ENCODE data around the gene GARRE1.

GARRE1 gene

GRCh38 chr19:34274284-34274826 is 20.0 kb downstream of the GARRE1 start:
- no peak overlapping the region for H2AFZ ChIP-seq (ENCODE audit: low read depth, low read length)
- no peak for ATAC-seq (ENCODE audit: insufficient read depth, low read depth)

GRCh38 chr19:34274827-34275625 is 20.7 kb downstream of the GARRE1 start:
- Histone ChIP-seq H3K9ac (ENCODE audit: low read depth, low read length) (no peak overlapping the region), H4K20me1 (ENCODE audit: insufficient read depth, low read length) (peaks cover 16% of the 10 kb centered on the region), H3K27me3 (ENCODE audit: insufficient read depth, low read length, poor library complexity) (no peaks in the 10 kb centered on the region), H3K4me3 (ENCODE audit: low read depth in 1 of 2, low read length in 2 of 2) (no peak overlapping the region), H3K4me1 (ENCODE audit: insufficient read depth, low read length) (peaks cover 5% of the 10 kb centered on the region), H3K36me3 (ENCODE audit: insufficient read depth, low read length) (no peaks in the 10 kb centered on the region), H2AFZ (ENCODE audit: low read depth, low read length) (no peak overlapping the region), H3K9me3 (ENCODE audit: insufficient read depth, low read length, severe bottlenecking) (no peaks in the 10 kb centered on the region), H3K27ac (ENCODE audit: low read length) (no peak overlapping the region), H3K79me2 (ENCODE audit: insufficient read depth, low read length) (peaks cover 2% of the 10 kb centered on the region; the same call in 1 of the 2 replicates), H3K4me2 (ENCODE audit: insufficient read depth, low read length) (no peak overlapping the region)
- no peak for TF ChIP-seq EZH2 (IDR thresholded peaks at IDR 0.05; ENCODE audit: borderline replicate concordance, low read depth, low read length, severe bottlenecking)
- no peak for TF ChIP-seq CTCF (IDR thresholded peaks at IDR 0.05; ENCODE audit: borderline replicate concordance, extremely low read depth, low read length, poor library complexity, severe bottlenecking)
- ATAC-seq (ENCODE audit: insufficient read depth, low read depth) (no peak), DNase-seq (no peak)

More at GRCh38 chr19:34274284-34274826, 20.0 kb downstream of the GARRE1 start:
- peaks cover 2% of the 10 kb centered on the region; the same call in 1 of the 2 replicates for H3K79me2 ChIP-seq (ENCODE audit: insufficient read depth, low read length)
- H4K20me1 ChIP-seq (ENCODE audit: insufficient read depth, low read length): peaks cover 21% of the 10 kb centered on the region
- TF ChIP-seq EZH2 (IDR thresholded peaks at IDR 0.05; ENCODE audit: borderline replicate concordance, low read depth, low read length, severe bottlenecking) (no peak), CTCF (IDR thresholded peaks at IDR 0.05; ENCODE audit: borderline replicate concordance, extremely low read depth, low read length, poor library complexity, severe bottlenecking) (no peak)
- no peak overlapping the region for H3K9ac ChIP-seq (ENCODE audit: low read depth, low read length)
- H3K4me2 ChIP-seq (ENCODE audit: insufficient read depth, low read length): no peak overlapping the region
- H3K27me3 ChIP-seq (ENCODE audit: insufficient read depth, low read length, poor library complexity): no peaks in the 10 kb centered on the region
- H3K4me3 ChIP-seq (ENCODE audit: low read depth in 1 of 2, low read length in 2 of 2): no peak overlapping the region
- peaks cover 10% of the 10 kb centered on the region for H3K4me1 ChIP-seq (ENCODE audit: insufficient read depth, low read length)
- H3K36me3 ChIP-seq (ENCODE audit: insufficient read depth, low read length): no peaks in the 10 kb centered on the region
- DNase-seq: no peak
- no peaks in the 10 kb centered on the region for H3K9me3 ChIP-seq (ENCODE audit: insufficient read depth, low read length, severe bottlenecking)
- H3K27ac ChIP-seq (ENCODE audit: low read length): no peak overlapping the region

GRCh38 chr19:34275705-34276104 is 21.4 kb downstream of the GARRE1 start:
- Histone ChIP-seq H3K4me3 (ENCODE audit: low read depth in 1 of 2, low read length in 2 of 2) (no peak overlapping the region), H3K27me3 (ENCODE audit: insufficient read depth, low read length, poor library complexity) (no peaks in the 10 kb centered on the region), H4K20me1 (ENCODE audit: insufficient read depth, low read length) (peaks cover 11% of the 10 kb centered on the region; the same call in 1 of the 2 replicates), H3K79me2 (ENCODE audit: insufficient read depth, low read length) (no peaks in the 10 kb centered on the region), H3K36me3 (ENCODE audit: insufficient read depth, low read length) (no peaks in the 10 kb centered on the region), H3K9ac (ENCODE audit: low read depth, low read length) (no peak overlapping the region), H2AFZ (ENCODE audit: low read depth, low read length) (no peak overlapping the region), H3K27ac (ENCODE audit: low read length) (no peak overlapping the region), H3K9me3 (ENCODE audit: insufficient read depth, low read length, severe bottlenecking) (no peaks in the 10 kb centered on the region), H3K4me1 (ENCODE audit: insufficient read depth, low read length) (no peaks in the 10 kb centered on the region), H3K4me2 (ENCODE audit: insufficient read depth, low read length) (no peak overlapping the region)
- ATAC-seq (ENCODE audit: insufficient read depth, low read depth) (no peak), DNase-seq (no peak)
- no peak for TF ChIP-seq CTCF (IDR thresholded peaks at IDR 0.05; ENCODE audit: borderline replicate concordance, extremely low read depth, low read length, poor library complexity, severe bottlenecking)
